Measurements from ENCODE around the gene NFXL1. TPM values are rescaled to one million over a fixed set of nuclear protein-coding genes. Genes with fewer than 3 reads are reported as not detected.

The NFXL1 gene
- 10 to 100 TPM in 3 of 4 donors, 1 to 10 TPM in 1; 8.0 to 20.5 (median 15.8) TPM for total RNA-seq
- polyA plus RNA-seq, result 1 to 10 TPM; 1.8 to 4.8 (median 3.7) TPM

DNA sequence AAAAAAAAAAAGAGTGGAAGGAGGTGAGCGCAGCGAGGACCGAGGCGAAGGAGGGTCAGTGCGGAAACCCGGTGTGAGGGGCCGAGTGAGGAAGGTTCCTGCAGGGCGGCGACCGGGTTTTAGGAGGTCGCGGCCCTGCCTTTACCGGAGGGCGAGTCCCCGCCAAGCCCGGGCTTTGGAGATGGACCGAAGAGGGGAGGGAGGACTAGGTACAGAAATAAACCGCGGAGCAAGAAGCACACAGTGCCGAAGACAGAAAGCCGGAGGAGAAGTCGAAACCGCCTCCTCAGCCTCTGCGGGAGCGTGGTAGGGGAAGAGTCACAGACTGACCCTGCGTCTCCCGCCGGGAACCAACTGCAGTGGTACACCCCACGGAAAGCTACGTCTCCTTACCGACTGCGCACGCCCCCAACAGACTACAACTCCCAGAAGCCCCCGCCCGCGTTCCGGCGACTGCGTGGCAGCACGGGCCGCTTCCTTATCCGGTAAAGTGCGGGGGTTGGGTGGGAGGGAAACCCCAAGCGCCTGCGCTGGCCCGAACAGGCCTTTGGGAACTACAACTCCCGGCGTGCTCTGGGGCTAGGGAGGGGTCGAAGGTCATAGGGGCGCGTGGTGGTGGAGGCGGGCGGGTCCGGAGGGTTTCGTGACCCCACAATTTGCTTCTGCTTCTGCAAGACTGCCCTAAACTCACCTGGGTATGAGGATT, at the start of gene NFXL1:
Gene NFXL1 (minus strand): TSS at position 364 of the 706 bp plus-strand sequence. CDS start 380 bp downstream, outside the sequence.
- peak within 1 kb of the TSS; percentile 75 to 87 (median 82) for H3K4me3 ChIP-seq
- peaks cover 0 to 28% (median 13%) of the 10 kb centered on the region in 4 donors for H3K4me1 ChIP-seq
- no peaks in the 10 kb centered on the region for H3K27me3 ChIP-seq
- peak within 1 kb of the TSS; percentile 75 to 83 (median 80) for H3K27ac ChIP-seq
- TF ChIP-seq POLR2AphosphoS5 (IDR thresholded peaks at IDR 0.05), result peak; percentile 83 to 96 (median 93)
- peak; percentile 56 to 74 for TF ChIP-seq POLR2A (IDR thresholded peaks at IDR 0.05)
- TF ChIP-seq EP300 (IDR thresholded peaks at IDR 0.05), result no peak
- TF ChIP-seq, protein P1, sequence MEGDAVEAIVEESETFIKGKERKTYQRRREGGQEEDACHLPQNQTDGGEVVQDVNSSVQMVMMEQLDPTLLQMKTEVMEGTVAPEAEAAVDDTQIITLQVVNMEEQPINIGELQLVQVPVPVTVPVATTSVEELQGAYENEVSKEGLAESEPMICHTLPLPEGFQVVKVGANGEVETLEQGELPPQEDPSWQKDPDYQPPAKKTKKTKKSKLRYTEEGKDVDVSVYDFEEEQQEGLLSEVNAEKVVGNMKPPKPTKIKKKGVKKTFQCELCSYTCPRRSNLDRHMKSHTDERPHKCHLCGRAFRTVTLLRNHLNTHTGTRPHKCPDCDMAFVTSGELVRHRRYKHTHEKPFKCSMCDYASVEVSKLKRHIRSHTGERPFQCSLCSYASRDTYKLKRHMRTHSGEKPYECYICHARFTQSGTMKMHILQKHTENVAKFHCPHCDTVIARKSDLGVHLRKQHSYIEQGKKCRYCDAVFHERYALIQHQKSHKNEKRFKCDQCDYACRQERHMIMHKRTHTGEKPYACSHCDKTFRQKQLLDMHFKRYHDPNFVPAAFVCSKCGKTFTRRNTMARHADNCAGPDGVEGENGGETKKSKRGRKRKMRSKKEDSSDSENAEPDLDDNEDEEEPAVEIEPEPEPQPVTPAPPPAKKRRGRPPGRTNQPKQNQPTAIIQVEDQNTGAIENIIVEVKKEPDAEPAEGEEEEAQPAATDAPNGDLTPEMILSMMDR (IDR thresholded peaks at IDR 0.05), result no peak
- no peaks in the 10 kb centered on the region for H3K9me3 ChIP-seq
- H3K36me3 ChIP-seq, result peaks cover 0 to 15% (median 2%) of the 10 kb centered on the region in 4 donors
- 0 to 1% methylated on average over 54 to 55 of the region's 55 CpGs for WGBS, 2 donors
- DNase-seq, result peak; percentile 99
- intact Hi-C loops (cut with DNase I), result loop anchor here (2.0 to 10.0 kb wide), 4 partner anchors 360 to 918 kb away; partner anchors contain the start of genes ATP10D, OCIAD1 and SLAIN2

DNA sequence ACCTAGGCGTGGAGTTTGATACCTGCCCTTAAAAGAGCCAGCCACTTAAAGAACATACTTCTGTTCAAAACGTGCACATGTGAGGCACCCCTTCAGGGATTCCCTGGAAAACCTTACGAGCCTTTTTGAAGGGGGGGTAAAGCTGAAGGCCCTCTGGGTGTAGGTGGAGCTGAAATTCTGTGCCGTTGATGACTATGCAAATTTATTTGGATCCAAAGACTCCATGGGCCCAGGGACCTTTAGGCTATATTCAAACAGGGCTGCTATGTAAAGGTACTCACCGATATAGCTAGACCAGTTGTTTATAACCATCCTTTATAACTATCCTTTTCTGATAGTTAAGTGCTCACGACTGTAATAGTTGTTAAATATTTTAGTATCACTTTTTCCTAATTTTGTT, 40.3 kb upstream of the NFXL1 start:
- no peaks in the 10 kb centered on the region for H3K4me1 ChIP-seq
- no peaks in the 10 kb centered on the region for H3K27me3 ChIP-seq
- intact Hi-C loops (cut with DNase I), result no loop called here
- H3K27ac ChIP-seq, result no peak overlapping the region
- TF ChIP-seq, protein P1 (IDR thresholded peaks at IDR 0.05), result no peak
- TF ChIP-seq EP300 (IDR thresholded peaks at IDR 0.05) (no peak), POLR2A (IDR thresholded peaks at IDR 0.05) (no peak), POLR2AphosphoS5 (IDR thresholded peaks at IDR 0.05) (no peak)
- no peak overlapping the region for H3K4me3 ChIP-seq
- DNase-seq, result no peak
- H3K36me3 ChIP-seq, result no peaks in the 10 kb centered on the region
- H3K9me3 ChIP-seq, result no peaks in the 10 kb centered on the region
- 81 to 82% methylated on average over 6 of the region's 6 CpGs for WGBS, 2 donors

DNA sequence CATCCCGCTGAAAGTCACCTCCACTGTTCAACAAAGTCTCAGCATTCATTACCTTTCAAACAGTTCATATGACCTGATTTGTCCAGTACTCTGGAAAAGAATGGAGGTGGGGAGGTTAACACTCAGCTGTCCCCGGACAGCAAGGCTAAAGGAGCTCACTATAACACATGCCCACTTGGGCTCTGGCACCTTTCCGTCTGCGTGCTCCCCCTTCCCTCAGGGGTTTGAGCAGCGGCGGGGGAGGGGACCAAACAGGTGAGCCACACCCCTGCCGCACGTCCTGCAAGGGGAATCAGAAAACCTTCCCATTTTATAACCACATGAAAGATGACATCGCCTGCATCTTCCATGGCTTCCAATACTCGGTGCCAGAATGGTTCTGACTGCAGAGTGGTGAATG, 39.9 kb upstream of the NFXL1 start:
- no peak for DNase-seq
- Histone ChIP-seq H3K4me3 (no peak overlapping the region), H3K27me3 (no peaks in the 10 kb centered on the region), H3K27ac (no peak overlapping the region), H3K9me3 (no peaks in the 10 kb centered on the region), H3K4me1 (no peaks in the 10 kb centered on the region), H3K36me3 (no peaks in the 10 kb centered on the region)
- no peak for TF ChIP-seq EP300 (IDR thresholded peaks at IDR 0.05)
- no peak for TF ChIP-seq POLR2A (IDR thresholded peaks at IDR 0.05)
- TF ChIP-seq, protein P1 (IDR thresholded peaks at IDR 0.05), result no peak
- TF ChIP-seq POLR2AphosphoS5 (IDR thresholded peaks at IDR 0.05), result no peak
- intact Hi-C loops (cut with DNase I), result no loop called here
- 76 to 84% methylated on average over 10 of the region's 10 CpGs for WGBS, 2 donors

DNA sequence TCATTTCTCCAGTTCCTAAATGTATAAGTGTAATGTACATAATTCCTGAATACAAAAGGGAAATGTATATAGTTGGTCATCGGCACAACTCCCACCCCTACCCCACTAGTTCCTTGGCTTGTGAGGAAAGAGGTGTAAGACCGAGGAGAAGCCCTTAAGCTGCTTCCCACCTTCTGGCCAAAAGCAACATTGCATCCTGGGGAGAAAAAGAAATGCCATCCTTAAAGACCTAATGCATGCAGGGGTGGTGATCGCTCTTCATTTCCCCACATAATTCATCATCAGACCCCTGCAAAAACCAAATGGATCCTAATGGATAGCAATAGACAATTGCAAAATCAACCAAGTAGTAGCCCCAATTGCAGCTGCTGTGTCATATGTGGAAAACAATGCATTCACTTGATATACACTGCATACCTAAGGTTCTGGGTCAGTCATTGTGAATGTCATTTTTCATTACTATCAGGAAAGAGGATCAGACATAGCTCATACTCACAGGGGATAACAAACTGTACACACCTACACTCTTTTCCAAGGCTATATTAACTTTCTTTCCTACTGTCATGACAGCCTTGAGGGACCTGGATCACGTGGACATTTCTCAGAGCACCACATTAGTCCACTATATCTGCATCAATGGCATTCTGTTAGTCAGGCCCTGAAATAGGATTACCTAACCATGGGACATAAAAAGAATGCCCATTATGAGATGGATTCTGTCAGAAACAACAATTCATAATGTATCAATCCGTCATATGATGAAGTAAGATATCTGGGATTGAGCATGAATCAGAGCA, 31.7 kb upstream of the NFXL1 start:
- TF ChIP-seq POLR2A (IDR thresholded peaks at IDR 0.05) (no peak), EP300 (IDR thresholded peaks at IDR 0.05) (no peak), POLR2AphosphoS5 (IDR thresholded peaks at IDR 0.05) (no peak)
- TF ChIP-seq, protein P1 (IDR thresholded peaks at IDR 0.05), result no peak
- Histone ChIP-seq H3K27ac (no peak overlapping the region), H3K4me3 (no peak overlapping the region), H3K27me3 (no peaks in the 10 kb centered on the region), H3K4me1 (no peaks in the 10 kb centered on the region), H3K36me3 (no peaks in the 10 kb centered on the region), H3K9me3 (no peaks in the 10 kb centered on the region)
- WGBS, 2 donors, result 92 to 95% methylated on average over 5 of the region's 5 CpGs
- no peak for DNase-seq
- intact Hi-C loops (cut with DNase I), result no loop called here
